HEK293 (cell line): ENCODE results near the gene MALT1.

Experiments
- KLF16 ChIP-seq: fragments of 450-650 bp; formaldehyde crosslinking; IDR thresholded peaks from 2 replicates; pipeline ENCODE4 v1.5.1; 2017; ENCODE audit warnings: missing biosample characterization, missing genetic modification characterization
- ZBTB8A ChIP-seq: fragments of 450-650 bp; formaldehyde crosslinking; IDR thresholded peaks from 2 replicates; pipeline ENCODE4 v1.5.1; 2016; ENCODE audit warnings: missing biosample characterization, missing genetic modification characterization
- ZNF112 ChIP-seq: fragments of 450-650 bp; formaldehyde crosslinking; IDR thresholded peaks from 2 replicates; pipeline ENCODE4 v1.5.0; 2017; ENCODE audit warnings: missing biosample characterization, missing genetic modification characterization
- ZNF114 ChIP-seq: fragments of 450-650 bp; formaldehyde crosslinking; IDR thresholded peaks from 2 replicates; pipeline ENCODE4 v1.5.0; 2017; ENCODE audit warnings: missing biosample characterization, missing genetic modification characterization
- ZNF138 ChIP-seq: fragments of 450-650 bp; formaldehyde crosslinking; IDR thresholded peaks from 2 replicates; pipeline ENCODE4 v1.5.1; 2016; ENCODE audit warnings: missing biosample characterization, missing genetic modification characterization, borderline replicate concordance
- ZNF324 ChIP-seq: fragments of 450-650 bp; formaldehyde crosslinking; IDR thresholded peaks from 2 replicates; pipeline ENCODE4 v1.5.1; 2016; ENCODE audit warnings: missing biosample characterization, missing genetic modification characterization
- ZXDB ChIP-seq: fragments of 450-650 bp; formaldehyde crosslinking; IDR thresholded peaks from 2 replicates; pipeline ENCODE4 v1.5.1; 2016; ENCODE audit warnings: missing biosample characterization, missing genetic modification characterization
- TF ChIP-seq, protein P1 (sequence below): fragments of 450-650 bp; formaldehyde crosslinking; IDR thresholded peaks from 2 replicates; pipeline ENCODE4 v1.5.1; 2016; ENCODE audit warnings: missing biosample characterization, missing genetic modification characterization
- TF ChIP-seq, protein P2 (sequence below): sonication (generic); formaldehyde crosslinking; IDR thresholded peaks from 2 replicates; pipeline ENCODE4 v1.8.1; 2022; ENCODE audit warnings: mild to moderate bottlenecking, moderate library complexity, missing genetic modification reagents

GRCh38 chr18:58694221-58694620, 23.0 kb downstream of the MALT1 start:
- TF ChIP-seq ZBTB8A (tag by site-specific recombination): no peak
- no peak for TF ChIP-seq ZXDB (tag by site-specific recombination)
- TF ChIP-seq, protein P1, sequence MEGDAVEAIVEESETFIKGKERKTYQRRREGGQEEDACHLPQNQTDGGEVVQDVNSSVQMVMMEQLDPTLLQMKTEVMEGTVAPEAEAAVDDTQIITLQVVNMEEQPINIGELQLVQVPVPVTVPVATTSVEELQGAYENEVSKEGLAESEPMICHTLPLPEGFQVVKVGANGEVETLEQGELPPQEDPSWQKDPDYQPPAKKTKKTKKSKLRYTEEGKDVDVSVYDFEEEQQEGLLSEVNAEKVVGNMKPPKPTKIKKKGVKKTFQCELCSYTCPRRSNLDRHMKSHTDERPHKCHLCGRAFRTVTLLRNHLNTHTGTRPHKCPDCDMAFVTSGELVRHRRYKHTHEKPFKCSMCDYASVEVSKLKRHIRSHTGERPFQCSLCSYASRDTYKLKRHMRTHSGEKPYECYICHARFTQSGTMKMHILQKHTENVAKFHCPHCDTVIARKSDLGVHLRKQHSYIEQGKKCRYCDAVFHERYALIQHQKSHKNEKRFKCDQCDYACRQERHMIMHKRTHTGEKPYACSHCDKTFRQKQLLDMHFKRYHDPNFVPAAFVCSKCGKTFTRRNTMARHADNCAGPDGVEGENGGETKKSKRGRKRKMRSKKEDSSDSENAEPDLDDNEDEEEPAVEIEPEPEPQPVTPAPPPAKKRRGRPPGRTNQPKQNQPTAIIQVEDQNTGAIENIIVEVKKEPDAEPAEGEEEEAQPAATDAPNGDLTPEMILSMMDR (tag by site-specific recombination): no peak
- no peak for TF ChIP-seq ZNF324 (tag by site-specific recombination)
- no peak for TF ChIP-seq ZNF138 (tag by site-specific recombination)
- TF ChIP-seq KLF16 (tag by site-specific recombination): no peak
- TF ChIP-seq, protein P2, sequence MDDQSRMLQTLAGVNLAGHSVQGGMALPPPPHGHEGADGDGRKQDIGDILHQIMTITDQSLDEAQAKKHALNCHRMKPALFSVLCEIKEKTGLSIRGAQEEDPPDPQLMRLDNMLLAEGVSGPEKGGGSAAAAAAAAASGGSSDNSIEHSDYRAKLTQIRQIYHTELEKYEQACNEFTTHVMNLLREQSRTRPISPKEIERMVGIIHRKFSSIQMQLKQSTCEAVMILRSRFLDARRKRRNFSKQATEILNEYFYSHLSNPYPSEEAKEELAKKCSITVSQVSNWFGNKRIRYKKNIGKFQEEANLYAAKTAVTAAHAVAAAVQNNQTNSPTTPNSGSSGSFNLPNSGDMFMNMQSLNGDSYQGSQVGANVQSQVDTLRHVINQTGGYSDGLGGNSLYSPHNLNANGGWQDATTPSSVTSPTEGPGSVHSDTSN: no peak
- TF ChIP-seq ZNF114 (tag by site-specific recombination): no peak
- TF ChIP-seq ZNF112 (tag by site-specific recombination): no peak
